Tibial nerve (tissue), 4 donors: ENCODE results near the gene TSPAN13. TPM values are rescaled to one million over a fixed set of nuclear protein-coding genes. Genes with fewer than 3 reads are reported as not detected.

ENCODE experiments used
- DNase-seq, 2 donors: peaks; one replicate each; pipeline ENCODE4 v3.0.0-alpha.2; 2019; ENCODE audit warnings: low spot score in 2 of 2
- H3K27ac ChIP-seq, 4 donors: fragments of 200-600 bp; sonication (generic) in 3 of 4; one replicate each; pipeline ENCODE4 v1.5.1; 2017 to 2019; ENCODE audit warnings: mild to moderate bottlenecking in 1 of 4
- H3K27me3 ChIP-seq, 2 donors: fragments of 200-600 bp; sonication (generic) in 1 of 2; one replicate each; pipeline versions ENCODE4 v1.5.1 to v1.6.0; 2017 to 2019
- H3K36me3 ChIP-seq, 3 donors: fragments of 200-600 bp; sonication (generic); one replicate each; pipeline ENCODE4 v1.5.1; 2018 to 2019
- H3K4me1 ChIP-seq, 4 donors: fragments of 200-600 bp; sonication (generic) in 3 of 4; one replicate each; pipeline ENCODE4 v1.5.1; 2017 to 2019
- H3K4me3 ChIP-seq, 4 donors: fragments of 200-600 bp; sonication (generic) in 3 of 4; one replicate each; pipeline ENCODE4 v1.5.1; 2017 to 2019; ENCODE audit warnings: mild to moderate bottlenecking in 1 of 4, moderate library complexity in 1 of 4
- H3K9me3 ChIP-seq, 4 donors: fragments of 200-600 bp; sonication (generic) in 3 of 4; one replicate each; pipeline ENCODE4 v1.5.1; 2017 to 2019
- EP300 ChIP-seq, 2 donors: sonication (generic); formaldehyde crosslinking; IDR thresholded peaks; one replicate each; pipeline ENCODE4 v1.6.1; 2017; ENCODE audit warnings: antibody characterized with exemption in 2 of 2, mild to moderate bottlenecking in 1 of 2
- POLR2A ChIP-seq, 2 donors: fragments of 450-650 bp; IDR thresholded peaks; one replicate each; pipeline ENCODE4 v1.6.1; 2017; ENCODE audit warnings: antibody characterized with exemption in 2 of 2, mild to moderate bottlenecking in 2 of 2, moderate library complexity in 2 of 2
- WGBS, 2 donors: methylation state at CpG; one replicate each; pipeline ENCODE4 v1.1.5; 2018; 5-methylcytosine and 5-hydroxymethylcytosine counted together
- total RNA-seq, 4 donors: library from RNA; depleted of rRNA; stranded (reverse); fragments of >200 nt; gene quantifications; one replicate each; pipeline ENCODE4 v1.1.0, GENCODE V29; 2016
- TF ChIP-seq, protein P1 (sequence below), 5 experiments: fragments of 200-600 bp in 3 of 5; fragments of 450-650 bp in 2 of 5; sonication (generic) in 3 of 5; IDR thresholded peaks; one replicate each; pipeline ENCODE4 v1.5.1; 2016 to 2019; ENCODE audit warnings: antibody characterized with exemption in 5 of 5, mild to moderate bottlenecking in 3 of 5, moderate library complexity in 2 of 5

The TSPAN13 gene
- total RNA-seq, 4 donors from 2014 or later: 6.9 to 11.7 (median 9.0) TPM

DNA sequence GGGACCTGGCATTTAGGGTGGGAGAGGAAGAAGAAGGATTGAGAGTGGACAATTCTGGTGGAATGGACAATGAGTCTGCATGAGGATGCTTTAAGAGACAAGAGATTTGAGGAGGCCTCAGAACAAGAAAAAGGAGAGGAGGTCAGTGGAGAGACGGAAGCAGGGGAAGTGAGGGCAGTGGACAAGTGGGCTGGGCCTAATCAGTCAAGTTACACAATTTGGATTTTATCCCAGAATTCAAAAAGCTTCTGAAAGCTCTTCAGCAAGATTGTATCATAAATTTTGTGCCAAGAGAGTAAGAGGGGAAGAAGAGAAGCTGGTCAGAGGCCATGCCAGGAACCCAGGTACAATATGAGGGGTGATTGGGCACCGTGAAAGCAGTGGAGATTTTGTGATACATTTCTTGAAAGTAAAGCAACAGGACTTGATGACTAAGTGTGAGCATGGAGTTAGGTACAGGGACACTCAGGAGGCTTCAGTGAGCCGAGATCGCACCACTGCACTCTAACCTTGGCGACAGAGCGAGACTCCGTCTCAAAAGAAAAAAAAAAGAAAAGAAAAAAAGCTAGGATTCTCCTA, 19.3 kb upstream of the TSPAN13 start:
- TF ChIP-seq EP300 (IDR thresholded peaks at IDR 0.05): no peak
- TF ChIP-seq, protein P1, sequence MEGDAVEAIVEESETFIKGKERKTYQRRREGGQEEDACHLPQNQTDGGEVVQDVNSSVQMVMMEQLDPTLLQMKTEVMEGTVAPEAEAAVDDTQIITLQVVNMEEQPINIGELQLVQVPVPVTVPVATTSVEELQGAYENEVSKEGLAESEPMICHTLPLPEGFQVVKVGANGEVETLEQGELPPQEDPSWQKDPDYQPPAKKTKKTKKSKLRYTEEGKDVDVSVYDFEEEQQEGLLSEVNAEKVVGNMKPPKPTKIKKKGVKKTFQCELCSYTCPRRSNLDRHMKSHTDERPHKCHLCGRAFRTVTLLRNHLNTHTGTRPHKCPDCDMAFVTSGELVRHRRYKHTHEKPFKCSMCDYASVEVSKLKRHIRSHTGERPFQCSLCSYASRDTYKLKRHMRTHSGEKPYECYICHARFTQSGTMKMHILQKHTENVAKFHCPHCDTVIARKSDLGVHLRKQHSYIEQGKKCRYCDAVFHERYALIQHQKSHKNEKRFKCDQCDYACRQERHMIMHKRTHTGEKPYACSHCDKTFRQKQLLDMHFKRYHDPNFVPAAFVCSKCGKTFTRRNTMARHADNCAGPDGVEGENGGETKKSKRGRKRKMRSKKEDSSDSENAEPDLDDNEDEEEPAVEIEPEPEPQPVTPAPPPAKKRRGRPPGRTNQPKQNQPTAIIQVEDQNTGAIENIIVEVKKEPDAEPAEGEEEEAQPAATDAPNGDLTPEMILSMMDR (IDR thresholded peaks at IDR 0.05): no peak
- no peak for TF ChIP-seq POLR2A (IDR thresholded peaks at IDR 0.05)
- H3K9me3 ChIP-seq: no peaks in the 10 kb centered on the region
- no peak overlapping the region for H3K27ac ChIP-seq
- no peak overlapping the region for H3K4me3 ChIP-seq
- H3K27me3 ChIP-seq: no peaks in the 10 kb centered on the region
- WGBS, 2 donors: 89 to 91% methylated on average over 7 of the region's 7 CpGs
- DNase-seq: no peak
- H3K36me3 ChIP-seq: no peaks in the 10 kb centered on the region
- H3K4me1 ChIP-seq: no peaks in the 10 kb centered on the region

DNA sequence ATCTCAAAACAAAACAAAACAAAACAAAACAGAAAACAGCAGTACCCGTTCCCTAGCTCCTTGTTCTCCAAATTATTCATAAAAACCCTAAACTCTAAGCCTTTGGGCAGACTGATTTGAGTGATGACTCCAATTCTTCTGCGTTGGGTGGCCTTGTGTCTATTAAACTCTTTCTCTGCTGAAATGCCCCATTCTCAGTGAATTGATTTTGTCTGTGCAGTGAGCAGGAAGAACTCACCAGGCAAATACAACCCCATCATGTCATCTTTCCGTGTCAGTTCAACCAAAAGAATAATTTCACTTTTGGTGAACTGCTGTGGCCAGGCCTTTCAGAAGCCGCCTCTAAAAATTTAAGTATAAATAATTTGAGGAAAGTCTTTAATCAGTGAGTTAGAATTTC, 18.5 kb upstream of the TSPAN13 start:
- no peaks in the 10 kb centered on the region for H3K4me1 ChIP-seq
- H3K27me3 ChIP-seq: no peaks in the 10 kb centered on the region
- H3K4me3 ChIP-seq: no peak overlapping the region
- DNase-seq: no peak
- no peak overlapping the region for H3K27ac ChIP-seq
- 75 to 82% methylated on average over 4 of the region's 4 CpGs for WGBS, 2 donors
- H3K9me3 ChIP-seq: no peaks in the 10 kb centered on the region
- TF ChIP-seq, protein P1 (IDR thresholded peaks at IDR 0.05): no peak
- TF ChIP-seq EP300 (IDR thresholded peaks at IDR 0.05): no peak
- no peaks in the 10 kb centered on the region for H3K36me3 ChIP-seq

DNA sequence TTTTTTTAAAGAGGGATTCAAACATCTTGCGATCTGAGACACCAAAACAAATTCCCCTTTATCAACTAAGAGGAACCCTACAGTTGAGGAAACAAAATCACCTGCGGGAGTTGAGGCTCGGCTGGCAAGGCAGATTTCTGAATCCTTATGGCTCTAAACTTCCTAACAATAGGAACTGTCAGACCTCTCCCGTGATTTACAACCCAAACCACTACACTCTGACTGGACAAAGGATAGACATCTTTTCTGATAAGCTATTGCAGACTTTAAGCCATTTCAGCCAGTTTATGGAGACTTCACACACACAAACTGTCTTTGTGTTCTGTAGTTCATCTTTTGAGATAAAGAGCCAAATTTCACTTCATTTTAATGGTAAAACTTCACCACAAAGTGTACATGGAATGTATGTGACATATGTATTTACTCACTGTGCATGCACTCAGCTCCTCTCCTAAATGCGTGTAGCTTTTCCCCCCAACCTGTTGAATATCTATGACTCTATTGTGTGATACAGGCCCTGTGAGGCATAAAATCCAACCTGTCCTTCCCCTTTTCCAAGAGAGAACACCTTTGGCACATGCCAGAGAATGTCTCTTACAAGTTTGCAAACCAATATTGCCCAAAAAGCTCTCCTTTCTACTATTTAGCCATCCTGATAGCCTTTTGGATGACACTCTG, 15.4 kb upstream of the TSPAN13 start:
- no peak overlapping the region for H3K27ac ChIP-seq
- H3K27me3 ChIP-seq: no peaks in the 10 kb centered on the region
- 74 to 95% methylated on average over 5 of the region's 5 CpGs for WGBS, 2 donors
- TF ChIP-seq POLR2A (IDR thresholded peaks at IDR 0.05) (no peak), EP300 (IDR thresholded peaks at IDR 0.05) (no peak)
- TF ChIP-seq, protein P1 (IDR thresholded peaks at IDR 0.05): no peak
- DNase-seq: no peak
- no peak overlapping the region for H3K4me3 ChIP-seq
- no peaks in the 10 kb centered on the region for H3K9me3 ChIP-seq
- H3K36me3 ChIP-seq: no peaks in the 10 kb centered on the region
- peaks cover 0 to 5% (median 1%) of the 10 kb centered on the region in 4 donors for H3K4me1 ChIP-seq

DNA sequence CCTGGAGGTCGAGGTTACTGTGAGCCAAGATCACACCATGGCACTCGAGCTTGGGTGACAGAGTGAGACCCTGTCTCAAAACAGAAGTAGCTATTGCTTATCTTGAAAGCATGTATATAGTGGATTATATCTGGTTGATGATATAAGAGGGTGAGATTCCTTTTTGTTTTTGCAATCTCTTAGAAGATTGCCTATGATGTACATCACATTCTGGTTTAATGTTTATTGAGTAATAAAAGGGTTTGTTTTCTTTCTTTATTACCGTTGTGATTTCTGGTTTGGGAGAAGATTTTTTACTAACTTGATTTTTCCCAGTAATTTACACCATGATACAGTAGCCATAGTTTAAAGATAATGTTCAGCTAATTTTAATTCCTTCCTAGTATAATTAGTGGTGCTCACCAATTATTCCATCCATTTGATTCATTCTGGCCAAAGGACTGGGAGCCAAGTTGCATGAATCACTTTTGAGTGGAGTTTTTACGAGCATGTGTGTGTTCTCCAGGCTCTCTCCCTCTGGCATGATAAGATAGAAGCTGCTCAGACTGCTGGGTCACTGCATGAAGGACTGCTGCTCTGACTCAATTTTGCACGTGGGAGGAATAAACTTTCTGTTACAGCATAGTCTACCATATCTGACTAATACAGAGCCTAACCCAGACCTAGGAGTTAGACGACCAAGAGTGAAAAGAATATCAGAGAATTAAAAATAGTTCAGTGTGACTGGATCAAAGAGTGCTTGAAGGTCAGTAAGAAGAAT, 13.5 kb upstream of the TSPAN13 start:
- DNase-seq: no peak
- no peak overlapping the region for H3K27ac ChIP-seq
- H3K4me1 ChIP-seq: peaks cover 0 to 12% (median 2%) of the 10 kb centered on the region in 4 donors
- WGBS, 2 donors: 51 to 55% methylated on average over 6 of the region's 6 CpGs
- no peaks in the 10 kb centered on the region for H3K27me3 ChIP-seq
- H3K36me3 ChIP-seq: no peaks in the 10 kb centered on the region
- TF ChIP-seq POLR2A (IDR thresholded peaks at IDR 0.05) (no peak), EP300 (IDR thresholded peaks at IDR 0.05) (no peak)
- TF ChIP-seq, protein P1 (IDR thresholded peaks at IDR 0.05): no peak
- H3K4me3 ChIP-seq: no peak overlapping the region
- H3K9me3 ChIP-seq: no peaks in the 10 kb centered on the region

DNA sequence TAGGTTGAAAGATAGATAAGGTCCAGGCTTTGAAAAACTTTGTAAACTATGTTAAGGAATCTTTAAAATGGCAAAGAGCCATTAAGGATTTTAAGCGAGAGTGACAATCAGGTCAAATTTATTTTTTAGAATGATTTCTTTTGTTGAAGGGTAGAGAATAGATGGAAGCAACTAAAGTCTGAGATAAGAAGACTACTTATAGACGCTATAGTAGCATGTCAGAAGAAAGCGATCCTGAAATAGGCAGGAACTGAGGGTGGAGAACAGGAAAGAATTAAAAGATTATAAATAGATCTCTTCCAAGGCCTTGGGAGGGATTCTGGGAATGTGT, 13.0 kb upstream of the TSPAN13 start:
- Histone ChIP-seq H3K27me3 (no peaks in the 10 kb centered on the region), H3K4me3 (no peak overlapping the region), H3K9me3 (no peaks in the 10 kb centered on the region), H3K4me1 (peaks cover 0 to 12% (median 2%) of the 10 kb centered on the region in 4 donors), H3K27ac (no peak overlapping the region), H3K36me3 (no peaks in the 10 kb centered on the region)
- TF ChIP-seq EP300 (IDR thresholded peaks at IDR 0.05) (no peak), POLR2A (IDR thresholded peaks at IDR 0.05) (no peak)
- TF ChIP-seq, protein P1 (IDR thresholded peaks at IDR 0.05): no peak
- no peak for DNase-seq
- 81 to 83% methylated on average over 3 of the region's 3 CpGs for WGBS, 2 donors
